NCI-H345 (cell line): ENCODE measurements around the gene GSAP.
"Not testable (repeated sequence)": the region's sequence is repeated elsewhere in the genome, so short reads cannot be mapped to it uniquely, and the experiment has no call there.

Experiments used
- DNase-seq: peaks from one replicate; lab custom pipeline; 2025; lab: John Stamatoyannopoulos, UW

Gene GSAP

DNA sequence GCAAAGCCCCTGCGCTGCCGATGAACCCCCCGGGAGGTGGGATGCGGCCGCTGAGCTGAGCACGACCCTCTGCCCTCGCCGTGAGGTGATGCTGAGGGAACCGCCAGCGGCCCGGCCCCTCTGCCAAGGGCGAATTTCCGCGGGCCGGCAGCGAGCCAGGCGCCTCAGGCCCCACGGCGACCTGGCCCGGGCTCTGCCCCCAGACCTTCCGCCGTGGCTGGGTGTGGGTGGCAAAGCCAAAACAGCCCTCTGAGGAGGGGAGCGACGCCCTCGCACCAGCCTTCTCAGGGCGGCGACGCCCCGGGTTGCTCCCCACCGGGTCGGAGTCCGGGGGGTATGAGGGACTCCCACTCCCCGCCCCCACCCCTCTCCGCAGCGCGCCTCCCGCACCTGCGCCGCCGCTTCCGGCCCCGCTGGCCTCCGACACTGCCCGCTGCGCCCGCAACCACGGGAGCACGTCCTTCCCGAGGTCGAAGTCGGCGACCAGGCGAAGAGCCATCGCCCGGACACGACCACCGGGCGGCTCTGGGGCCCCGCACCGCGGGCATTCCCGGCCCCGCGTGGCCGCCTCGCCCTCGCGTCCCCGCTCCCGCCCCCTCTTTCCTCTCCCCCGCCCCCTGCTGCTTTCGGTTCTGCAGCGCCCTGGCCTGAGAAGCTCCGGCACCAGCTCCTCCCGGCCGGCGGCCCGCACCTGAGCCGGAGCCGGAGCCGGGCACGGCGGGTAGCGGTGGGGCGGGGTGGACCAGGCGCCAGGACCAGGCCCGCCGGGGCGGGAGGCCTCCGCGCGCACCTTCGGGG, at the start of gene GSAP:
GSAP (minus strand) TSS at position 527 of the 798 bp plus-strand sequence; CDS start at position 499, 28 bp downstream.
- peak; percentile 40 for DNase-seq

DNA sequence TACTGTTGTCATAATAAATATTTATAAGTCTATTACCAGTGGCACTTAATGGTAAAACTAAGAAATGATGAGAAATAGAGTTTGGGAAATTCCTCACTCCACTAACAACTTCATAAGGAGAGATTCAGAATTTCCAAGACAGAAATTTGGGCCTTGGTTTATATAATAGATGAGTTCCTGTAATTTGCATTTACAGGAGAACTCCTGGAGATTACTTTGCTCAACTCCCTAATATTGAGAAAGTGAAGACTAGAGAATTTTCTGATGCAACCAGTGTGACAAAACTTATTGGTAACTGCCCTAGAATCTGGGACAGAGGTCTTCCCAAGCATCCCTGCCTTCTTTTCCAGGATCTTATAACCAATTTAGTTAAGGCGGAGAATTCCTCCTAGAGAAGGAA, 49.1 kb upstream of the GSAP start:
- DNase-seq: no peak

GRCh38 chr7:77464589-77464988, 48.4 kb upstream of the GSAP start:
- DNase-seq: no peak

DNA sequence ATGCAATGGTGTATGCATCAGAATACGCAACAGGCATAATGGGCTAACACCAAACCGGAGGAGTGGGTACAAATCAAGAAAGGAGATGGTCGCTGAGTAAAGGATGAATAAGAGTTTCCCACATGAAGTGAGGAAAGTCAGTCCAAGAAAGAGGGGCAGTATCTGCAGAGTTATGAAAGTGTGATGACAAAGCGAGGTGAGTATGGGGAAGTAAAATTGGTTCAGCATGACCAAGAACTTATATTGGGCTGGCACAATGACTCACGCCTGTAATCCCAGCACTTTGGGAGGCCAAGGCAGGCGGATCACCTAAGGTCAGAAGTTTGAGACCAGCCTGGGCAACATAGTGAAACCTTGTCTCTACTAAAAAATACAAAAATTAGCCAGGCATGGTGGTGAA, 47.5 kb upstream of the GSAP start:
- DNase-seq: not testable (repeated sequence)

DNA sequence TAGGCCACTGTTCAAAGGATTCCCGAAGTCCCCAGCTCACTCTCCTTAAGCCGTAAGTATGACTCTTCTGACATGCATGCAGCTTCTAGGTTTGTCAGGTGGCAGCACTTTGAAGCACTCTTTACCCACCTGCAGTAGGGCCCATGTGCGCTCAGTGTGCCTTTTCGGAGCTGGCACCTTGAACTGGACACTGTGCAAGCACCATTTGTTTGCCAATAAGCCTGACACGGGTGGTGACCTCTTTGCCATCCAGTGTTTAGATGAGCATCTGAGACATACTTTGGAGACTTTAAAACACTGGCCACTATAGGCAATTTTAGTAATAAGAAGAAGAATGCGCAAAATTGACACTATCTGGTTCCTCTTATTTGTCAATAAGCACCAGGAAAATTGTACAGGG, 45.7 kb upstream of the GSAP start:
- no peak for DNase-seq

- no peak for DNase-seq
Measured at GRCh38 chr7:77461246-77461645, 45.1 kb upstream of the GSAP start.

GRCh38 chr7:77460057-77460486, 43.9 kb upstream of the GSAP start:
- no peak for DNase-seq

GRCh38 chr7:77459311-77459726, 43.2 kb upstream of the GSAP start:
- no peak for DNase-seq

DNA sequence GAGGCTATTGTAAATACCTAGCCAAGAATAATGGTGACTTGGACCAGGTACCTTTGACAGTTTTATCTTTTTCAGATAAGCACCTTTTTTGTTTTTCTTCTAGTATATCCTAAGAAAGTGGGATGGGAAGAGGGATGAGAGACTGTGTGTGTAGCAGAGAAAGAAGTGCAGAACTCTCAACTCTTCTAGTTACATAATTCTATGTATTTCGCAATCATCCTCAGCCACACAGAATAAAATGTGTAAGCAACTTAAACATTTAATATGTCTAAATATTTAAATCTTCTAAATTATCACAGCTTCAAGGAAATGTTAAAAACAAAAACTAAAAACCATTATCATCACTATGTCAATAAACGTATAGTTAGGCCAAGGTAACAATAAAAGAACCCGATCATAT, 42.6 kb upstream of the GSAP start:
- DNase-seq: no peak

DNA sequence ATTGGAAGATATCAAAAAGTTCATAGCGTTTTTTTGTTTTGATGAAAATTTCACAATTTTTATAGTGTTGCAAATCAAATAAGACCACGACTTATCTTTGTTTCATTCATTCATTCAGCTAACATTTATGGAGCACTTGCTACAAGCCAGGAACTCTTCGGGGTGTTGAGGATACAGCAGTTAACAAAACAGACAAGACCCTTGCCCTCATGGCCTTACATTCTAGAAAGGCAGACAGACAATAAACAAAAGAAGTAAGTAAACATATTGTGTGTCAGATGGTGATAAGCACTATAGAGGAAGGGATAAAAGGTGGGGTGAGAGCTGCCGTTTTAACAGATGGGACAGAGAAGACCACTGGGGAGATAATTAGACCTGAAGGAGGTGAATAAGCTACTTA, 41.6 kb upstream of the GSAP start:
- DNase-seq: no peak

DNA sequence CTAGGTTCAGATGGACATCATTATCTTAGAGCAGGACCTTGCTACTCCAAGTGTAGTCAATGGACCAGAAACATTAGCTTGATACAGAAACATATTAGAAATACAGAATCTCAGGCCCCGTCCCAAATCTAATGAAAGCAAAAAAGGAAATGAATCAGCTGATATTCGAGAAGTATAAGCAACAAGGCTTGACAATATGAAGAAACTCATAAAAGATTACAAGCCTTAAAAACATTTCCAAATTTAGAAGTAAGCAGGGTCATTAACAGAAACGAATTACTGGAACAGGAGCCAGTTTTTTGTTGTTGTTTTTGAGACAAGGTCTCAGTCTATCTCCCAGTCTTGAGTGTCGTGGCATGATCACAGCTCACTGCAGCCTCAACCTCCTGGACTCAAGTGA, 40.5 kb upstream of the GSAP start:
- no peak for DNase-seq

- no peak for DNase-seq
Measured at GRCh38 chr7:77455321-77455720, 39.2 kb upstream of the GSAP start.

DNA sequence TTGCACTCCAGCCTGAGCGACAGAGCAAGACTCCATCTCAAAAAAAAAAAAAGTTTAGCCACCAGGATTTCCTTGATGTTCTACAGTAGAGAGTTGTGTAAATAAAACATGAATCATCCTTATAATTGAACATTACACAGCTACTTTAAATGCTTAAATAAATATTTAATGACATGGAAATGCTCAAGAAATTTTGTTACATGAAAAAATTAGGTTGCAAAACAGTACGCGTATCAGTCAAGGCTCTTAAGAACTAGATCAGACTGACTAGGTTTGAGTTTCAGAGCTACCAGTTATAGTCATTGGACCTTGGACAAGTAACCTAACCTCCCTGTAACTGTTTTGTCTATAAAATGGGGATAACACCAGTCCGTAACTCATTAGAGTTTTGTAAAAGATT, 38.7 kb upstream of the GSAP start:
- no peak for DNase-seq

GRCh38 chr7:77453531-77453930, 37.4 kb upstream of the GSAP start:
- no peak for DNase-seq

GRCh38 chr7:77451950-77452349, 35.8 kb upstream of the GSAP start:
- not testable (repeated sequence) for DNase-seq

- no peak for DNase-seq
Measured at GRCh38 chr7:77450613-77451012, 34.5 kb upstream of the GSAP start.

DNA sequence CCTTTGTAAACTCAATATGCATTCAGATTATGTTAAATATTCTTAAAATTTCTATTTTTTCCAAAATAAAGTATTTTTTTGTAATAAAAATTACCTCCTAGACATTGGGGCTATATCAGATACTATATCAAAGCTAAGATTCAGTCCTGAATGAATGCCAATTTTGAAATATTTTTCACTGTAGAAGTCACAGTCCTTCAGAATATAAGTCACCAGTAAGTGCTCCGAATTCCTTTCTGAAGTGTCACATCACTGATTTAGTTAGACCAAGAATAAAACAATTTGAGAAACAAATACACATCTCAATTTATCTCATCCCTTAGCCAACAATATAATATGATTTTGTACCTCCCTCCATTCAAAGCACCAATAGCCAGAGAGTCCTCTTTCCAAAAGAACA, 33.9 kb upstream of the GSAP start:
- no peak for DNase-seq

- no peak for DNase-seq
Measured at GRCh38 chr7:77447616-77448015, 31.5 kb upstream of the GSAP start.

DNA sequence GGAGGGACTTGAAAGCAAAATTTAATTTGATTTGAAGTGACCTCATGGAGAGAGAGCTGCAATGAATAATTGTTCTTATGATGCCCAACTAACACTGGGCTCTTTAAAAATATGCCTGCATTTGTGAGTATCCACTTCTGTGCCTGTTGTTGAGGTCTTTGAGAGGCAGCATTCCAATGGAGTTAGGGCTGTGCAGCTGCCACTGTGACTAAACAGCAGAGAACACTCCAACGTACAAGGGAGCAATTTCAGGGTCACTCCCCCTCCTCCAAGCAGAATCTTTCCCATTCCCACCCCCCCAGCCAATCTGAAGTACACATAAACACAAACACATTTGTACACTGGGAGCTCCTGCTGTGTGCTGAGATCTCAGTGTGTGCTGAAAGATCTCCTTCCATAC, 28.0 kb upstream of the GSAP start:
- DNase-seq: no peak

GRCh38 chr7:77443042-77443441, 26.9 kb upstream of the GSAP start:
- DNase-seq: no peak

DNA sequence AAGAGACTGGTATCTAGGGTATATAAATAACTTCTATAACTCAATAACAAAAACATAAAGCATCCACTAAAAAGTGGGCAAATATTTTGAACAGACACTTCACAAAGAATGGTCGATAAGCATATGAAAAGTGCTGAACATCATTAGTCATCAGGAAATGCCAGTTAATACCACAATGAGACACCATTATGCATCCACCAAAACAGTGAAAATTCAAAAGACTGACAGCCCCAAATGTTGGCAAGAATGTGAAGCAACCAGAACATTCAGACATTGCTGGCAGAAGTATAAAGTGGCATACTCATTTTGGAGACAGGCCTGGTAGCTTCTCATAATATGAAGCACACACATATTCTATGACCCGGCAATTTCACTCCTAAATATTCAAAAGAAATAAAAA, 26.5 kb upstream of the GSAP start:
- no peak for DNase-seq

- no peak for DNase-seq
Measured at GRCh38 chr7:77441046-77441445, 24.9 kb upstream of the GSAP start.

GRCh38 chr7:77439572-77439971, 23.4 kb upstream of the GSAP start:
- DNase-seq: peak; percentile 39

DNA sequence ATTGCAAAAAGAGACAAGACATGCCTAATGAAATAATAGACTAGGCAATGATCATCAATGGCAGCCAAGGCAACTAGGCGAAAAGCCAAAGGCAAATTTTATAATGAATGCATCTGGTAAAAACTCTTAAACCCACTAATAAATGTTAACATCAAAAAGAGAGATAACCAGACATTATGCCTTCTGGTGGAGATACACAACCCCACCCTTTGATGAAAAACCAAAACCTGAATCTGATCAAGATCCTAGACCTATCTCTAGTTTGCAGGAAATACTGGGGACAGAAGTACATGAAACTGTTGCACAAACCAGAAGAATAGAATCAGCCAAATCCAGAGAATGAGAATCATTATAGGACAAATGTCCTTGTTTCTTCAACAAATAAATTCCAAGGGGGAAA, 22.0 kb upstream of the GSAP start:
- no peak for DNase-seq
